Activated CD4-positive, alpha-beta T cell treated with anti-CD3 and anti-CD28 coated beads for 48 hours (primary cell): ENCODE measurements around the gene EVC.
A peak's percentile ranks its signal among the peaks of the same experiment; 100 is the strongest.

Experiments
- DNase-seq: peaks from one replicate; pipeline ENCODE4 v3.0.0-alpha.2; 2020

Gene EVC

DNA sequence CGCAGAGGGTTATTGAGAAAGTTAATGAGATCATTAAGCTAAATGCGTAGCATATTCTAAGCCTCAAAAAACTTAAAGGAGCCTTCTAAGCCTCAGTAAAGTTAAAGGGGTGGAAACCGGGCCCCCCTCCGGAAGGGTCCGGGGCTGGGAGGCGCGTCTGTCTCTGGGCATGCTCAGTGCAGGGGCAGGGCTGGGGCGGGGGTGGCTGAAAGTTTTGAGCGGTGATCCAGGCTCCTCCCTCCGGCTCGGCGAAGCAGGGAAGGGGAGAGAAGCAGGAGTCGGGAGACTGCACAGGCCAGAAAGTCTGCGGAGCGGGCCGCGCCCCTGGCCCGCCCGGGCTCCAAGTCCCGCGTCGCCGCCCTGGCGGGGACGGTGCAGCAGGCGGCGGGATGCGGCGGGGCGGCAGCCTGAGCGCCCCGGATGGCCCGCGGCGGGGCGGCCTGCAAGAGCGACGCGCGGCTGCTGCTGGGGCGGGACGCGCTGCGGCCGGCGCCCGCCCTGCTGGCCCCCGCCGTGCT is at the start of gene EVC:
Gene EVC (plus strand): TSS at position 241 of the 518 bp plus-strand sequence. CDS start 180 bp downstream, at position 421.
- DNase-seq, result peak; percentile 31

- no peak for DNase-seq
Observed at GRCh38 chr4:5661237-5661636, 49.8 kb upstream of the EVC start.

DNA sequence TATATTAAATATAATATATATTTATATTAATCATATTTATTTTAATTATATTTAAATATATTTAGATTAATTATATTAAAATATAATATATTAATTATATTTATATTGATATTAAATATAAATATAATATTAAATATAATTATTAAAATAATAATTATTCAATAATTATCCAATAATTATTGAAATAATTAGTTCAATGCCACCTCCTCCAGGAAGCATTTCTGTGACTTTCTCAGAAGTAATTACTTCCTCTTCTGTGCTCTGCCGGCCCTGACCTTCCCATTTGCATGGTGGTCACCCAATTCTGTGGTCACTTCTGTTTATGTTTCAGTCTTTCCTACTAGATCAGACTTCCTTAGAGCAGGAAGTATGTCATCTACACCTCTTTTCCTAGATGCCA is 48.4 kb upstream of the EVC start:
- no peak for DNase-seq

DNA sequence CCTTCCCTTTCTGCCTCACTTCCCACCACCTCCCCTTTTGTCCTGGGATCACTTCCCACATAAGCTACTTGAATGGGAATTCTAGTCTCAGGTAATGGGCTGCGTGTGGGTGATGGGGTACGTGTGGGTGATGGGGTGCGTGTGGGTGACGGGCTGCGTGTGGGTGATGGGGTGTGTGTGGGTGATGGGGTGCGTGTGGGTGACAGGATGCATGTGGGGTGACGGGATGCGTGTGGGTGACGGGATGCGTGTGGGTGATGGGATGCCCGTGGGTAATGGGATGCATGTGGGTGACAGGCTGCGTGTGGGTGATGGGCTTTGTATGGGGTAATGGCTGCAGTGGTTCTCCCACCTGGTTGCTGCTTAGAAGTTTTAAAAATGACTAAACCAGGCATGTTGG is 46.2 kb upstream of the EVC start:
- no peak for DNase-seq

- DNase-seq, result no peak
Observed at GRCh38 chr4:5666741-5667140, 44.3 kb upstream of the EVC start.

GRCh38 chr4:5676763-5677162 is 34.2 kb upstream of the EVC start:
- DNase-seq, result no peak

- DNase-seq, result no peak
Observed at GRCh38 chr4:5678977-5679376, 32.0 kb upstream of the EVC start.

DNA sequence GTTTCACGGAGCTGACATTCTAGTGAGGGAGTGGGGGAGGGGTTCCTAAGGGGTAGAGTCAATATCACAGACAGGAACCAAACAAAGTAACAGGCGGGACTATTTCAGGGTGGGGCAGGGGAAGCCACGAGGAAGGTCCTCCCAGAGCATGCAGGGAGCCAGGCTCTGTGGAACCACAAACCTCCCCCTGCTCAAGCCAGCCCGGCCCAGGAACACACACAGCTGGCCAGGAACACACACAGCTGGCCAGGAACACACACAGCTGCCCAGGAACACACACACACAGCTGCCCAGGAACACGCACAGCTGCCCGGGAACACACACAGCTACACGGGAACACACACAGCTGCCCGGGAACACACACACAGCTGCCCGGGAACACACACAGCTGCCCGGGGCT is 27.4 kb upstream of the EVC start:
- no peak for DNase-seq

GRCh38 chr4:5685296-5685695 is 25.7 kb upstream of the EVC start:
- DNase-seq, result no peak

DNA sequence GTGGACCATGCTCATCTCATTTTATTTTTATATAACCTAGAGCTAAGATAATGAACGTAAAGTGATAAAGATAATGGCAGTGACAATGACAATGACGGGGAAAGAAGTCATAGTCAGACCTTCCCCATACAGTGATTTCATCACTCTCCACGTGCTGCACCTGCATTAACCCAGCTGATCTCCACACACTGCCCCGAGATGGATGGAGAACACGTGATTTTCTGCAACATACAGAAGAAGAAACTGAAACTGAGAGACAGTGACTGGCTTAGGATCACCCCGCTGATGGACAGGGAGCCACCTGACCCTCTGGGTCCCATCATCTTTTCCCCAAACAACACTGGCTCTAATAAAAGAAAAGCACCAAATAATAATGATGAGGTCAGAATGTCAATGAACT is 24.7 kb upstream of the EVC start:
- no peak for DNase-seq

DNA sequence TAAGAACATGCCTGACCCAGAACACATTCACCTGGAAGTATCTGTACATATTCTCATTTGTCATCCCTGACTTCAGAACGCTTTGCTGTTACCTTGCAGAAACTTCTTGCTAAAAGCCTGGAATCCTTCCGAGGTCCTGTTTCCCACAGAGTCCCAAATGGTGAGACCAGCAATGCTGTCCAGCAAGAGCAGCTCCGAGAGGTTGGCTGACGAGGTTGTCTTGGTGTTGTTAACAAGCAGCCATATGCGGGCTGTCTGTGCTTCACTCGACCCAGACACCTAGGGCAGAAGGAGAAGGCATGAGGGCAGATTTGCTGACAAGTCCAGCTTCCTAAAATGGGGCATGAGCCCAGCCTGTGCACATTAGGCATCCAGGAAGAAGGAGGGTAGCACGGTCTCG is 21.9 kb upstream of the EVC start:
- no peak for DNase-seq

GRCh38 chr4:5691491-5692132 is 19.4 kb upstream of the EVC start:
- DNase-seq, result no peak

GRCh38 chr4:5693871-5694270 is 17.1 kb upstream of the EVC start:
- DNase-seq, result no peak

DNA sequence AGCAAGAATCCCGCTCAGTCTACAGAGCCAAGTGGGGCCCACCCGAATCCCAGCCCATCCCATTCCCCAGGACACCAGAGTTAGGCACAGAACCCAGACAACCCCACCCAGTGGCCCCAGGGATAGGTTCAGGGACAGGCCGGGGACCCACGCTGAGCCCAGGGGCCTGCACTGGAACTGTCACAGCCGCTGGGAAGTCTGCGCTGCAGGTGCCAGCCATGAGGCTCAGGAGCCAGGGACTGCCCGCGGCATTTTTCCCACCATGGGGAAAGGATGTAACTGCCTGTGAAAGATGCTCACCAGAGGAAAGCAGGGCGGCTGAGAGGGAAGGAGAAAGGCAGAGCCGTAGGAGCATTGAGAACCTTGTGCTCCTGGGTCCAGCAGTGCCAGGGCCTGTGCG is 14.7 kb upstream of the EVC start:
- no peak for DNase-seq

GRCh38 chr4:5700459-5700858 is 10.5 kb upstream of the EVC start:
- no peak for DNase-seq

- DNase-seq, result no peak
Observed at GRCh38 chr4:5701971-5702370, 9.0 kb upstream of the EVC start.

GRCh38 chr4:5703831-5704230 is 7.2 kb upstream of the EVC start:
- DNase-seq, result no peak

DNA sequence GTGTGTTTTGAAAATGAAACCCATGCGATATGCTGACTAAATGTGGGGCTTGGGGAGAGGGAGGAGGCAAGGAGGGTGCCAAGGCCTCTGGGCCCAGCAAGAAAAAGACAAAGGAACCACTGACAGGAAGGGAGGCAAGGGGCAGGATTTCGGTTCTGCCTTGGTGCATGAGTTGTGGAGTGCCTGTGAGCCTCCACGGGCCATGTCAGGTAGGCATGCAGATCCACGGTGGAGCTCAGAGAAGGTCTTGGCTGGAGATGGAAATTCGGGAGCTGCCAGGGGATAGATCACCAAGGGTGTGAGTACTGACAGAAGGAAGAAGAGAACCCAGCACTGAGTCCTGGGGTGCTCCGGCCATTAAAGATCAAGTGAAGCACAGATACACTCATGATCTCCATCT is 6.7 kb upstream of the EVC start:
- no peak for DNase-seq

DNA sequence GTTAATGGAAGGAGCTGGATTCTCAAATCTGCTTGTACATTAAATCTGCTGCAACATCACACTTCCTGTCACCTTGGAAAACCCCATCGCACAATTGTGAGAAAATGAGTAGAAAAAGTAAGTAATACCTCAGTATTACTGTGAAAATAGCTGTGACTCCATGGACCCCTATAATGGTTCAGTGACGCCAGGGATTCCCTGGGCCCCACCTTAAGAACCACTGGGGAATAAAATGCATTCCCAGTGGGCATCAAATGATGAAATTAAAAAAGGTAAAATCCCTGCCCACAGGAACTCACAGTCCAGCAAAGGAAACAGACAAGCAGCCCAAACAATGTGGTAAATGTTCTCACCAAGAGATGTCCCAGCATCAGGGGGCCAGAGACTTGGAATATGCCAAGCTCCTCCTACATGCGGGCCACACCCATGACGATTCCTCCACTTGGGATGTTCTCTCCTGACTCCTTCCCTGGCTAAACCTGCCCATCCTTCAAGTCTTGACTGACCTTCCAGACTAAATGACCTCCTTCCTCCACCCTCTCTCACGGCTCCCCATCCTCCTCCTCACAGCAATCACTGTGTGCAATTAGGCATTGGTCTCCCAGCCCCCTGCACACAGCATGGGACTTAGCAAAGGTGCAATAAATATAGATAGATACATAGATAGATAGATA is 5.2 kb upstream of the EVC start:
- DNase-seq, result no peak

DNA sequence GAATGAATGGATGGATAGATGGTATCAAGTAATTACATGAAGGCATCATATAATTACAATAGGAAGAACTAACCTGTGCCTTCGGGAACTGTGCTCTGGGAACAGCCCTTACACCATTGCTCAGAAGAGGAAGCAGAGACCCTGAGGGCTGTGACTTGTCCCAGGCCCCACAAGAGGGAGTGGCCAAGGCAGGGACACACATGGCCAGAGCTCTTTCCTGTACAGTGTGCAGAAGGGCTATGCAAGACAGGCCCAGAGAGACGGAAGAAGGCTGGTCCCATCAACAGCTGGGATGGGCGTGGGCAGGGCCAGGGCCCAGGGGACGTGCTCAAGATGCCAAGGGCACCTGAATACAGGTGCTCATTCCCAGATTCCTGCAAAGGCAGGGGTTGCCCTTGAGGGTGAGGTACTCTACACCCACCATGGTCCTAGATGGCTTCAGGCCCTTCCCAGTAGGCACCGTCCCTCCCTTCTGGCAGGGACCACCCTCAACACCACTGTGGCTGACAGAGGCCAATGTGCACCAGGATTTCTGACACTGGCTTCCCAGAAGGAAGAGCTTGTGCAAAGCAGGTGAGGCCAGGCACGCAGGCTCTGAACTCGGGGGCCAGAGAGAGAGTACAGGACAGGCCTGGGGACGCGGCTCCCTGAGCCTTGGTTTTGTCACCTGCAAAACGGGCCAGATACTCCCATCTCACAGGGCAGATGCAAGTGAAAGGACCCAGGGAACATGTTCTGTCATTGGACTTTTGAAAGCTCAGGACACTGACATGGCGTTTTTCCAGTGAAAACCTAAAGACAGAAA is 4.3 kb upstream of the EVC start:
- DNase-seq, result no peak

- no peak for DNase-seq
Observed at GRCh38 chr4:5707366-5707765, 3.6 kb upstream of the EVC start.

DNA sequence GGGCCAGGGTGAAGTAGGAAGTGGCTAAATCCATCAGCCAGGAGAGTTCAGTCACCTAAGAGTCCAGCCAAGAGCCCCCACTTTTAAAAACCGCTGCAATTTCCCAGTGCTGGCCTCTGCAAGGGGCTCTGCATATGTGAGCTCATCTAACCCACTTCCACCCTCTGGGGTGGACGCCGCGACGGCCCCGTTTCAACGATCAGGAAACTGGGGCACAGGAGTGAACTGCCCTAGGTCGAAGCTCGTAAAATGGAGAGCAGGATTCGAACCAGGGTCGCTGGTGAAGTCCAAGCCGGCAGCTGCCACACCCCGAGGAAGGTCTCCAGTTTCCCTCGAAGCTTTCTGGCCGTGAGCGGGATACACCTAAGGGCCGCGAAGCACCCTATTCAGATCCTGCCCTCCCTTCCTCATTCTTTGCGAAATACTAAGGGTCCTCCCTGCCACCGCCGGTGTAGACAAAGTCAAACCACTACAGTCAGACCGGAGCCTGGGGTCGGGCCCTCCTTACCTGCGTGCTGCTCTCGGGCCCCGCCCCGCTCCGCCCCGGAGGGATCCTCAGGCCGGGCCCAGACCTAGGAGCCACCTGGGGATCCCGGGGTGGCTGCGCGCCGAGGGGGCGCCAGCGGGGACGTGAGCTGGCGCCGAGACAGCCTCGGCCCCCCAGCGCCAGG is 3.1 kb upstream of the EVC start:
- no peak for DNase-seq

DNA sequence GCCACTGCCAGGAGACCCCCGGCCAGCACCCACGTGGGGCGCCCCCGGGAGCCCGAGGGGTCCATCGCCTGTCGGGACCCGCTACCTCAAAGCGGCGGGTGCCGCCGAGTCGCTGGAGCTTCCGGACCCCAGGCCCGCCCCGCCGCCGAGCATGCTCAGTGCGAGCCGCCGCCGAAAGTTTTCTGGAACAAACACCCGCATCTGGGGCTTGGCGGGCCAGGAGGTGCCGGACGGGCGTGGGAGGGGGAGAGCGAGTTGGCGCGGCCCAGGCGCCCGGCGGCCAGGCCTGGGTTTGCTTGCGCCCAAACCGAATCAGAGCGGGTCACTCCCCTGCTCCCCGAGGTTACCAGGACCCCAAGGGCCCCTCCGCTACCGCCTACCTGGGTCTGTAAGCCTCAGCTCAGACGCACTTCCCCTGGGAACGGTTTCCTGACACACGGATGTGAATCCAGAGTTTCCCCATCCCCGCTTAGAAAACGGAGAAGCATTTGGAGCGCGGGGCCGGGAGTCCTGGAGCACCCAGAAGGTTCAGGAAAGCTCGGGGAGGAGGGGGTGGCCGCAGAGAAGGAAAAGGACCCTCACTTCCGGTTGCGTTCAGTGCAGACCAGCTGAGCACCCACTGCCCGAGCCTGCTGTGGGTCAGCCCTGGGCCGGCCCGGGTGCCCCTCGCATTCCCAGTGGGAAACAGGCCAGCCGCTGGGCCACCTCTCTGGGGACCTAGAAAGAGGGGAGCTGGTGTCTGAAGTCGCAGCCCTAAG is 2.4 kb upstream of the EVC start, which contains the start of gene EVC2:
Gene EVC2 (minus strand): TSS at position 111 of the 758 bp plus-strand sequence. CDS start 46 bp downstream, at position 65.
- DNase-seq, result peak; percentile 26
